A549 treated with GW870086 at 1 μM for 4 hours (cell line): ENCODE data around the gene REM1. TPM values are rescaled to one million over a fixed set of nuclear protein-coding genes. Genes with fewer than 3 reads are reported as not detected.

Source experiments
- total RNA-seq: library from RNA; stranded (reverse); fragments of 200-300 nt; extraction: Qiagen RNA extraction; gene quantifications from 5 replicates; pipeline ENCODE4 v1.2.3, GENCODE V29; 2022; ENCODE audit warnings: low read depth

REM1 gene
- total RNA-seq: 0.39 to 0.82 TPM (median 0.56 TPM) in 5 replicates

GRCh38 chr20:31474758-31475427 is at the start of gene REM1, which contains the start of gene DEFB124:
REM1 (plus strand) TSS chr20:31475288; CDS start chr20:31476446, 1,158 bp downstream.
DEFB124 (minus strand) TSS chr20:31475127; CDS start chr20:31473013, 2,114 bp downstream.

GRCh38 chr20:31440012-31440659 is 35.0 kb upstream of the REM1 start, which contains the start of gene DEFB123:
DEFB123 (plus strand) TSS chr20:31440632; CDS start chr20:31440699, 67 bp downstream.

GRCh38 chr20:31514154-31515071 is 39.3 kb downstream of the REM1 start, which contains the start of gene HM13:
HM13 (plus strand) TSS chr20:31514442; CDS start chr20:31514552, 110 bp downstream.

Other genes starting within 250 kb of the REM1 start
- not detected in 5 replicates for gene DEFB115, start 217.6 kb upstream of the REM1 start, total RNA-seq
- not detected in 5 replicates for gene DEFB116, start 166.7 kb upstream of the REM1 start, total RNA-seq
- gene DEFB118, start 106.7 kb upstream of the REM1 start, total RNA-seq: not detected in 5 replicates
- not detected in 5 replicates for gene DEFB119, start 84.7 kb upstream of the REM1 start, total RNA-seq
- gene DEFB121, start 69.1 kb upstream of the REM1 start, total RNA-seq: not detected in 5 replicates
- not detected in 5 replicates for gene DEFB123, start 34.7 kb upstream of the REM1 start, total RNA-seq
- gene DEFB124, start 161 bp upstream of the REM1 start, total RNA-seq: not detected in 5 replicates
- 201 to 275 TPM (median 252 TPM) in 5 replicates for gene HM13, start 39.2 kb downstream of the REM1 start, total RNA-seq
- 385 to 513 TPM (median 425 TPM) in 5 replicates for gene ID1, start 130.0 kb downstream of the REM1 start, total RNA-seq
- not detected in 5 replicates for gene COX4I2, start 162.6 kb downstream of the REM1 start, total RNA-seq
- 255 to 281 TPM (median 270 TPM) in 5 replicates for gene BCL2L1, start 247.6 kb downstream of the REM1 start, total RNA-seq